Activated CD4-positive, alpha-beta memory T cell treated with anti-CD3 and anti-CD28 coated beads for 36 hours (primary cell): Measurements from ENCODE around the gene ADSS1. TPM values are rescaled to one million over a fixed set of nuclear protein-coding genes. Genes with fewer than 3 reads are reported as not detected.

ENCODE experiments used
- CTCF ChIA-PET: fragments of 350-600 bp; sonication (Branson Sonifier 250); formaldehyde crosslinking; loops from one replicate; lab custom pipeline; 2021; ENCODE audit warnings: antibody characterized with exemption, inconsistent platforms; lab: Charles Lee
- POLR2A ChIA-PET: fragments of 350-600 bp; sonication (Branson Sonifier 250); formaldehyde crosslinking; loops from one replicate; lab custom pipeline; 2021; ENCODE audit warnings: antibody characterized with exemption; lab: Charles Lee
- DNase-seq: peaks from one replicate; pipeline ENCODE4 v3.0.0-alpha.2; 2020
- H3K27ac Mint-ChIP-seq: one replicate; pipeline ENCODE4 v1.8.0; 2021; ENCODE audit warnings: mixed read lengths
- H3K27me3 Mint-ChIP-seq: one replicate; pipeline ENCODE4 v1.8.0; 2021; ENCODE audit warnings: mixed read lengths
- H3K36me3 Mint-ChIP-seq: one replicate; pipeline ENCODE4 v1.8.0; 2021; ENCODE audit warnings: mixed read lengths
- H3K4me1 Mint-ChIP-seq: one replicate; pipeline ENCODE4 v1.8.0; 2021; ENCODE audit warnings: low read depth, mixed read lengths
- H3K4me3 Mint-ChIP-seq: one replicate; pipeline ENCODE4 v1.8.0; 2021; ENCODE audit warnings: mild to moderate bottlenecking, mixed read lengths
- H3K9me3 Mint-ChIP-seq: one replicate; pipeline ENCODE4 v1.8.0; 2021; ENCODE audit warnings: mixed read lengths
- intact Hi-C: fragments of 100-400 bp; cut with micrococcal nuclease; formaldehyde crosslinking; loops from one replicate; pipeline ENCODE4 v1.15.1; 2023
- total RNA-seq, 2 experiments: library from RNA; stranded (reverse); gene quantifications; one replicate each; pipeline ENCODE4 v1.2.3, GENCODE V29; 2021

Gene ADSS1
- total RNA-seq, 2 experiments from 2014 or later = 2.3 to 3.3 TPM

GRCh38 chr14:104702673-104703072 is 21.4 kb upstream of the ADSS1 start:
- CTCF ChIA-PET = interaction anchor here (0.9 kb wide), 1 partner anchor 21 kb away, joined by 3 read pairs; the partner anchor contains the start of gene ADSS1

DNA sequence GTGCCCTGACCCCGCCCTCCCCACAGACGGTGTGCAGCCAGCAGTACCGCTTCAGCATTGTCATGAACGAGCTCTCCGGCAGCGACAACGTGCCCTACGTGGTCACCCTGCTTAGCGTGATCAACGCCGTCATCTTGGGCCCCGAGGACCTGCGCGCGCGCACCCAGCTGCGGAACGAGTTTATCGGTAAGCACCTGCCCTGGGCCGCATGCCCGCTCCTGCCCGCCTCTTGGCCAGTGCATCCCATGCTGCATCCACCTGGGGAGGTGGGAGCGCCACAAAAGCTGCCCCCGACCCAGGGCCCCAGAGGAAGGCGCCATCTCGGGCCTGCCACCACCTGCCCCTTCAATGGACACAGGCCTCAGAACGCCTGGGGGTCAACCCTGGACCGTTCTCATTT is 20.8 kb upstream of the ADSS1 start:
- H3K36me3 Mint-ChIP-seq = peaks cover 12% of the 10 kb centered on the region
- DNase-seq = no peak
- CTCF ChIA-PET = interaction anchor here (0.9 kb wide), 1 partner anchor 20 kb away, joined by 3 read pairs; the partner anchor contains the start of gene ADSS1
- H3K27me3 Mint-ChIP-seq = no peaks in the 10 kb centered on the region
- intact Hi-C loops = no loop called here
- no peaks in the 10 kb centered on the region for H3K4me1 Mint-ChIP-seq
- H3K9me3 Mint-ChIP-seq = no peaks in the 10 kb centered on the region
- H3K4me3 Mint-ChIP-seq = no peak overlapping the region
- POLR2A ChIA-PET = no interaction called here
- H3K27ac Mint-ChIP-seq = no peak overlapping the region

More at GRCh38 chr14:104702673-104703072, 21.4 kb upstream of the ADSS1 start:
- no peaks in the 10 kb centered on the region for H3K9me3 Mint-ChIP-seq
- H3K4me3 Mint-ChIP-seq = no peak overlapping the region
- intact Hi-C loops = no loop called here
- peaks cover 12% of the 10 kb centered on the region for H3K36me3 Mint-ChIP-seq
- DNase-seq = no peak
- no peak overlapping the region for H3K27ac Mint-ChIP-seq
- no peaks in the 10 kb centered on the region for H3K27me3 Mint-ChIP-seq
- POLR2A ChIA-PET = no interaction called here
- no peaks in the 10 kb centered on the region for H3K4me1 Mint-ChIP-seq

DNA sequence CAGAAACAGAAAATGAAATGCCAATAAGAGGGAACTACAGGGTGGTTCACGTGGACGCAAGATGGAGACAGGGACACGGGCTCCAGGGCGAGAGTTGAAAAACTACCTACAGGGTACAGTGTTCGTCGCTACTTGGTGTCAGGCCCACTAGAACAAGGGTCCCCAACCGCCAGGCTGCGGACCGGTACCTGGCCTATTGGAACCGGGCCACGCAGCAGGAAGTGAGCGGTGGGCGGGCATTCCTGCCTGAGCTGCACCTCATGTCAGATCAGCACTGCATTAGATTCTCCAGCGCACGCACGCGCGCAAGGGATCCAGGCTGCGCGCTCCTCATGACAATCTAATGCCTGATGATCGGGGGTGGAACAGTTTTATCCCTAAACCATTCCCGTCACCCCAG is 19.8 kb upstream of the ADSS1 start:
- DNase-seq = no peak
- H3K4me1 Mint-ChIP-seq = peaks cover 1% of the 10 kb centered on the region
- no peaks in the 10 kb centered on the region for H3K27me3 Mint-ChIP-seq
- POLR2A ChIA-PET = no interaction called here
- H3K9me3 Mint-ChIP-seq = no peaks in the 10 kb centered on the region
- intact Hi-C loops = no loop called here
- peaks cover 12% of the 10 kb centered on the region for H3K36me3 Mint-ChIP-seq
- H3K4me3 Mint-ChIP-seq = no peak overlapping the region
- CTCF ChIA-PET = no interaction called here
- H3K27ac Mint-ChIP-seq = no peak overlapping the region

- Mint-ChIP-seq H3K4me1 (peaks cover 1% of the 10 kb centered on the region), H3K27ac (no peak overlapping the region), H3K36me3 (peaks cover 15% of the 10 kb centered on the region), H3K27me3 (no peaks in the 10 kb centered on the region), H3K9me3 (no peaks in the 10 kb centered on the region), H3K4me3 (no peak overlapping the region)
- intact Hi-C loops = no loop called here
- ChIA-PET POLR2A (no interaction called here), CTCF (interaction anchor here (0.7 kb wide), 1 partner anchor 40 kb away, joined by 3 read pairs; no protein-coding TSS in a partner anchor)
- DNase-seq = no peak
These were observed 18.5 kb upstream of the ADSS1 start for GRCh38 chr14:104705340-104706047.

GRCh38 chr14:104706733-104707607 is 17.1 kb upstream of the ADSS1 start:
- no peaks in the 10 kb centered on the region for H3K27me3 Mint-ChIP-seq
- no peaks in the 10 kb centered on the region for H3K9me3 Mint-ChIP-seq
- H3K4me3 Mint-ChIP-seq = no peak overlapping the region
- H3K4me1 Mint-ChIP-seq = peaks cover 1% of the 10 kb centered on the region
- intact Hi-C loops = no loop called here
- no peak for DNase-seq
- ChIA-PET POLR2A (no interaction called here), CTCF (interaction anchor here (0.9 kb wide), 2 partner anchors 30 to 42 kb away, joined by 3 read pairs; no protein-coding TSS in a partner anchor)
- H3K36me3 Mint-ChIP-seq = peaks cover 14% of the 10 kb centered on the region
- no peak overlapping the region for H3K27ac Mint-ChIP-seq

DNA sequence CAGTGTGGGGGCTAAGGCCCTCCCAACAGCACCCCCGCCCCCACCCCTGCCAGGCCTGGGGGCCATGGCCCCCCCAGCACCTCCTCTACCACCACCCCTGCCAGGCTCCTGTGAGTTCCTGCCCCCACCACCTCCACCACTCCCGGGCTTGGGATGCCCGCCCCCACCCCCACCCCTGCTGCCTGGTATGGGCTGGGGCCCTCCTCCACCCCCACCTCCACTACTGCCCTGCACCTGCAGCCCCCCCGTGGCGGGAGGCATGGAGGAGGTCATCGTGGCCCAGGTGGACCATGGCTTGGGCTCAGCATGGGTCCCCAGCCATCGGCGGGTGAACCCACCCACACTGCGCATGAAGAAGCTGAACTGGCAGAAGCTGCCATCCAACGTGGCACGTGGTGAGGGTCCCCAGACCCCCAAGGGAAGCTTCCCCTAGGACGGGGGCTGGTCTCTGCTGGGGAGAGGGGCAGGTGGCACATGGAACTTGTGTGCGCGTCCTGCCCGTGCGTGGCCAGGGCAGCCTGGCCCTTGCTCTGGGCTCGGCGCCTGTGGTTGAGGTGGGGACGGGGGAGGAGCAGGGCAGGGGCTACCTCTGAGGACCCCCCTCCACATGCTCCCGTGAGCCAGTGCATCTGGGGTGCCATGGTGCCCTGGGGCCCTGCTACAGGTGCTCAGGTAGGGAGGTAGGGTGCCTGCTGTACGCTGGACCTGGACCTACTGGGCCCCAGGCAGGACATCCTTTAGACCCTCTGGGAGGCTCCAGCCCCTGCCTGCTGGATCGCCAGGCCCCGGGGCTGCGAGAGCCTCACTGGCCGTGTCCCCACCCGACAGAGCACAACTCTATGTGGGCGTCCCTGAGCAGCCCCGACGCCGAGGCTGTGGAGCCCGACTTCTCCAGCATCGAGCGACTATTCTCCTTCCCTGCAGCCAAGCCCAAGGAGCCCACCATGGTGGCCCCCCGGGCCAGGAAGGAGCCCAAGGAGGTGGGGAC is 16.1 kb upstream of the ADSS1 start:
- no peak overlapping the region for H3K4me3 Mint-ChIP-seq
- peaks cover 9% of the 10 kb centered on the region for H3K36me3 Mint-ChIP-seq
- intact Hi-C loops = loop anchor here (1.0 kb wide), 2 partner anchors 43 to 58 kb away; no protein-coding TSS in a partner anchor
- H3K27ac Mint-ChIP-seq = no peak overlapping the region
- H3K4me1 Mint-ChIP-seq = peaks cover 1% of the 10 kb centered on the region
- no peak for DNase-seq
- no peaks in the 10 kb centered on the region for H3K27me3 Mint-ChIP-seq
- H3K9me3 Mint-ChIP-seq = no peaks in the 10 kb centered on the region
- ChIA-PET CTCF (interaction anchor here (0.9 to 2.2 kb wide), 5 partner anchors 12 to 309 kb away, joined by 3 to 15 read pairs (median 9); no protein-coding TSS in a partner anchor), POLR2A (no interaction called here)

DNA sequence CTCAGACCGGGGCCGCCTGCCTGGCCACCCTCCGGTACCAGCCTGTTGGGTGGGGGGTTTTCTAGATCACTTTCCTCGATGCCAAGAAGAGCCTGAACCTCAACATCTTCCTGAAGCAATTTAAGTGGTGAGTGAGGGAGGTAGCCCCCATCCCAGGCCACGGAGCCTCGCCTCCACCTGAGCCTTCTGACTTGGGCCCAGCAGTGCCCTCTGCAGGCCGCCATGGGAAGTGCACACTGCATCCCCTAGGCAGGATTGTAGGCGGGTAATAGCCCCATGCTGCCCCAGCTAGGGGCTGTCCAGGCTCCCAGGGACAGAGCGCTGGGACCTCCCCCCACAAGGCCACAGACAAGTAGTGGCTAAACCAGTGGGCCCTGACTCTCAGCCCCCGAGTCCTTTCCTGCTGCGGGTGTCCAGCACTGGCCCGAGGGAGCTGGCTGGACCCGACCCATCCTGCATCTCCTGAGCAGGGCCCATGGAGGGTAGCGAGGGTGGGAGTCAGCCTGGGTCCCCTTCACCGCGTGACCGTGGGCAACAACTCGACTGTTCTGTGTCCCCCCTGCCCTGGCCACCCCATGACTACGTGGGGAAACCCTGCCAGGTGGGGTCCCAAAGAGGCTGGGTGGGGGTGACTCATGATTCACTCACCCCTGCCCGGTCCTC is 15.3 kb upstream of the ADSS1 start:
- peaks cover 1% of the 10 kb centered on the region for H3K4me1 Mint-ChIP-seq
- ChIA-PET POLR2A (no interaction called here), CTCF (interaction anchor here (0.6 to 2.2 kb wide), 13 partner anchors 10 to 604 kb away, joined by 3 to 15 read pairs (median 3); no protein-coding TSS in a partner anchor)
- intact Hi-C loops = loop anchor here (1.0 kb wide), 2 partner anchors 43 to 58 kb away; no protein-coding TSS in a partner anchor
- DNase-seq = peak; percentile 80
- no peaks in the 10 kb centered on the region for H3K27me3 Mint-ChIP-seq
- H3K4me3 Mint-ChIP-seq = no peak overlapping the region
- peaks cover 9% of the 10 kb centered on the region for H3K36me3 Mint-ChIP-seq
- H3K9me3 Mint-ChIP-seq = no peaks in the 10 kb centered on the region
- H3K27ac Mint-ChIP-seq = no peak overlapping the region

- peaks cover 3% of the 10 kb centered on the region for H3K36me3 Mint-ChIP-seq
- no peaks in the 10 kb centered on the region for H3K9me3 Mint-ChIP-seq
- ChIA-PET CTCF (interaction anchor here (0.6 to 2.2 kb wide), 13 partner anchors 11 to 605 kb away, joined by 3 to 15 read pairs (median 3); no protein-coding TSS in a partner anchor), POLR2A (no interaction called here)
- DNase-seq = no peak
- no peak overlapping the region for H3K27ac Mint-ChIP-seq
- intact Hi-C loops = no loop called here
- no peak overlapping the region for H3K4me3 Mint-ChIP-seq
- H3K4me1 Mint-ChIP-seq = peaks cover 1% of the 10 kb centered on the region
- H3K27me3 Mint-ChIP-seq = no peaks in the 10 kb centered on the region
These were observed 14.5 kb upstream of the ADSS1 start for GRCh38 chr14:104709387-104710039.

DNA sequence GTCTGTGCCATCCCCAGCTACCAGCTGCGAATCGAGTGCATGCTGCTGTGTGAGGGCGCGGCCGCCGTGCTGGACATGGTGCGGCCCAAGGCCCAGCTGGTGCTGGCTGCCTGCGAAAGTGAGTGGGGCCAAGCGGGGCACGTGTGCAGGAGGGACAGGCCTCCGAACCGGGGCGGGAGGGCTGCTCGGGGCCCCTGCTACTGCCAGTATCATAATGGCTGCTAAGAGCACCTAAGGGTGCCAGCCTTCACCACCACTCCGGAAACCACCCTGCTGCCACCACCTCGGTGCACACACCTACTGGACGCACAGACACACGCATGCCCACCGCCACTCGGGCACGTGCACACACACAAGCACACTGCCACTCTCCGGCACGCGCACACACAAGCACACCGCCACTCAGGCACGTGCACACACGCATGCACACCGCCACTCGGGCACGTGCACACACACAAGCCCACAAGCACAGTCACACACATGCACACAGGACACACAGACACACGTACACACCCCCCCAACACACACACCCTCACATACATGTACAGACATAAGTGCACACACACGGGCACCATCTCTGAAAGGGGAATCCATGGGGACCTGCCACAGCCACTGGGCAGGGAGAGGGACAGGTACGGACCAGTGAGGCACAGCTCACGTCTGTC is 13.8 kb upstream of the ADSS1 start:
- H3K4me3 Mint-ChIP-seq = no peak overlapping the region
- intact Hi-C loops = no loop called here
- peaks cover 1% of the 10 kb centered on the region for H3K4me1 Mint-ChIP-seq
- no peaks in the 10 kb centered on the region for H3K27me3 Mint-ChIP-seq
- ChIA-PET POLR2A (no interaction called here), CTCF (interaction anchor here (1.7 to 2.2 kb wide), 3 partner anchors 14 to 44 kb away, joined by 9 to 15 read pairs (median 10); no protein-coding TSS in a partner anchor)
- no peak overlapping the region for H3K27ac Mint-ChIP-seq
- no peaks in the 10 kb centered on the region for H3K9me3 Mint-ChIP-seq
- no peak for DNase-seq
- peaks cover 3% of the 10 kb centered on the region for H3K36me3 Mint-ChIP-seq
